Measurements from ENCODE around the gene PDE4D. TPM values are rescaled to one million over a fixed set of nuclear protein-coding genes. Genes with fewer than 3 reads are reported as not detected.

PDE4D gene
- total RNA-seq, 2 experiments from 2014 or later, result 40.5 to 41.2 TPM

DNA sequence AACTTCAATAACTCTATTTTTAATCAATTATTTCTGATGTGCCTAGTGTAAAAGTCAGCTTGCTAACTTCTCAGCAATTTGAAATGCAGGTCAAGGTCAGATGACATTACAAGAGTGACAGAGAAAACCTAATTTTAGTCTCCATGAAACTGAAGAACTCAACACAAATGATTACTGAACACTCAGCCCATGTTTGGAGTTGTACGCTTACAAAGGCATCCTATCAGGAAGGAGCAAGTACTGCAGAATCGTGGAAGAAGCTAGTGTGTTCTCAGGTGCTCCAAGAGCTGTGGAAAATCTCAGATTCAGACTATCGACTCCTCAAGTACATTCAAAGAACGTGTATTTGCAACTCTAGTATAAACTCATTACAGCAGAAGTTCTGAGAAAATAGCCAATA lies 526.7 kb downstream of the PDE4D start:
- Mint-ChIP-seq H3K4me3 (no peak overlapping the region), H3K9me3 (no peaks in the 10 kb centered on the region), H3K4me1 (ENCODE audit: low read depth) (peaks cover 5% of the 10 kb centered on the region), H3K36me3 (ENCODE audit: low read depth) (no peaks in the 10 kb centered on the region), H3K27ac (no peak overlapping the region), H3K27me3 (ENCODE audit: low read depth) (peaks cover 2% of the 10 kb centered on the region)
- no peak for DNase-seq
- CTCF ChIA-PET, result interaction anchor here (1.1 to 5.7 kb wide), 9 partner anchors 8 to 177 kb away, joined by 3 to 84 read pairs (median 17); no protein-coding TSS in a partner anchor
- intact Hi-C loops (cut with micrococcal nuclease), result loop anchor here (1.0 to 5.0 kb wide), 5 partner anchors 14 to 494 kb away; no protein-coding TSS in a partner anchor

GRCh38 chr5:59362438-59362837 lies 531.1 kb downstream of the PDE4D start:
- Mint-ChIP-seq H3K9me3 (no peaks in the 10 kb centered on the region), H3K4me3 (no peak overlapping the region), H3K36me3 (ENCODE audit: low read depth) (no peaks in the 10 kb centered on the region), H3K27me3 (ENCODE audit: low read depth) (peaks cover 4% of the 10 kb centered on the region), H3K4me1 (ENCODE audit: low read depth) (no peaks in the 10 kb centered on the region), H3K27ac (no peak overlapping the region)
- no peak for DNase-seq
- CTCF ChIA-PET, result interaction anchor here (1.0 kb wide), 1 partner anchor 174 kb away, joined by 3 read pairs; no protein-coding TSS in a partner anchor
- intact Hi-C loops (cut with micrococcal nuclease), result no loop called here

DNA sequence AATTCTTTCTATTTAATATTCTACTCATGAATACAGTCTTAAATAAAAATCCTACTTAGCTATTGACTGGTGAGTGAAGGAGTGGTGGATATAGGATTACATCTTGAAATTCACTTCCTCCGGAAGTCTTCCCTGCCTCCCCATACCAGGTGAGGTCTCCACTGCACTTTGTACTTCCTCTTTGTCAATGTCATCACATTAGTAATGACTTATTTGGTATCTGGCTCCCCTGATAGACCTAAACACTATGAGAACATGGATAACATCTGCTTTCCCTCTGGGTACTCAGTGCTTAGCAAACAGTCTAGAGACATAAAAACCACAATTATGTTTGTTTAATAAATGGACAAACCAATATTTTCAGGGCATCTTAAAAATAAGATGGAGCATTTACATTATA lies 532.1 kb downstream of the PDE4D start:
- CTCF ChIA-PET, result interaction anchor here (1.0 to 1.2 kb wide), 2 partner anchors 19 to 173 kb away, joined by 3 read pairs; no protein-coding TSS in a partner anchor
- no peak for DNase-seq
- peaks cover 4% of the 10 kb centered on the region for H3K27me3 Mint-ChIP-seq (ENCODE audit: low read depth)
- H3K27ac Mint-ChIP-seq, result no peak overlapping the region
- H3K4me1 Mint-ChIP-seq (ENCODE audit: low read depth), result no peaks in the 10 kb centered on the region
- intact Hi-C loops (cut with micrococcal nuclease), result no loop called here
- H3K36me3 Mint-ChIP-seq (ENCODE audit: low read depth), result no peaks in the 10 kb centered on the region
- no peak overlapping the region for H3K4me3 Mint-ChIP-seq
- no peaks in the 10 kb centered on the region for H3K9me3 Mint-ChIP-seq

DNA sequence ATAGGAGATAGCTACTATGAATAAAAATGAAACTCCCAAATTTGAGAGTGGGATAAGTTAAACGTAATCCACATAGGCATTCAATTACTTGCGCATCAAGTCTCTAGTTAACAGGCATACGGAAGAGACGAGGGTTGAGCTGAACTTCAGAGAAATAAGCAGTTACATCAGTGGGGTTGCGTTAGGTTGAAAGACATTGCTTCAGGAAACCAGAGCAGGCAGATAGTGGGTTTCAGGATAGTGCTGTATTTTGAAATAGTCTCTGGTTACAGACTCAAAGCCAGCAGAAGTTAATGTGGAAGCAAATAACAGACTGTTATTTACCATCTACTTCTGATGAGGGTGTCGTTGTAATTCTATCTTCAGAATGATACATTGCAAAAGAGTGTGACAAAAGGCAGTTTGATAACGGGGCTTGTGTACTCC lies 533.4 kb downstream of the PDE4D start:
- H3K27ac Mint-ChIP-seq, result no peak overlapping the region
- no peaks in the 10 kb centered on the region for H3K36me3 Mint-ChIP-seq (ENCODE audit: low read depth)
- no peaks in the 10 kb centered on the region for H3K4me1 Mint-ChIP-seq (ENCODE audit: low read depth)
- intact Hi-C loops (cut with micrococcal nuclease), result no loop called here
- CTCF ChIA-PET, result interaction anchor here (1.2 to 2.6 kb wide), 2 partner anchors 8 to 21 kb away, joined by 3 to 23 read pairs; no protein-coding TSS in a partner anchor
- no peak overlapping the region for H3K4me3 Mint-ChIP-seq
- DNase-seq, result no peak
- peaks cover 6% of the 10 kb centered on the region for H3K27me3 Mint-ChIP-seq (ENCODE audit: low read depth)
- no peaks in the 10 kb centered on the region for H3K9me3 Mint-ChIP-seq

- H3K36me3 Mint-ChIP-seq (ENCODE audit: low read depth), result no peaks in the 10 kb centered on the region
- peaks cover 9% of the 10 kb centered on the region for H3K27me3 Mint-ChIP-seq (ENCODE audit: low read depth)
- no peak overlapping the region for H3K27ac Mint-ChIP-seq
- DNase-seq, result no peak
- CTCF ChIA-PET, result interaction anchor here (0.7 to 2.6 kb wide), 3 partner anchors 10 to 170 kb away, joined by 3 to 23 read pairs (median 10); no protein-coding TSS in a partner anchor
- no peaks in the 10 kb centered on the region for H3K9me3 Mint-ChIP-seq
- H3K4me1 Mint-ChIP-seq (ENCODE audit: low read depth), result no peaks in the 10 kb centered on the region
- no peak overlapping the region for H3K4me3 Mint-ChIP-seq
- intact Hi-C loops (cut with micrococcal nuclease), result no loop called here
Observed at GRCh38 chr5:59358005-59358861, 535.3 kb downstream of the PDE4D start.

- no peak for DNase-seq
- CTCF ChIA-PET, result interaction anchor here (0.8 to 2.6 kb wide), 3 partner anchors 11 to 169 kb away, joined by 3 to 23 read pairs (median 10); no protein-coding TSS in a partner anchor
- Mint-ChIP-seq H3K27me3 (ENCODE audit: low read depth) (peaks cover 10% of the 10 kb centered on the region), H3K36me3 (ENCODE audit: low read depth) (no peaks in the 10 kb centered on the region), H3K9me3 (no peaks in the 10 kb centered on the region), H3K4me3 (no peak overlapping the region), H3K4me1 (ENCODE audit: low read depth) (no peaks in the 10 kb centered on the region), H3K27ac (no peak overlapping the region)
- intact Hi-C loops (cut with micrococcal nuclease), result no loop called here
Observed at GRCh38 chr5:59357381-59357977, 536.0 kb downstream of the PDE4D start.

DNA sequence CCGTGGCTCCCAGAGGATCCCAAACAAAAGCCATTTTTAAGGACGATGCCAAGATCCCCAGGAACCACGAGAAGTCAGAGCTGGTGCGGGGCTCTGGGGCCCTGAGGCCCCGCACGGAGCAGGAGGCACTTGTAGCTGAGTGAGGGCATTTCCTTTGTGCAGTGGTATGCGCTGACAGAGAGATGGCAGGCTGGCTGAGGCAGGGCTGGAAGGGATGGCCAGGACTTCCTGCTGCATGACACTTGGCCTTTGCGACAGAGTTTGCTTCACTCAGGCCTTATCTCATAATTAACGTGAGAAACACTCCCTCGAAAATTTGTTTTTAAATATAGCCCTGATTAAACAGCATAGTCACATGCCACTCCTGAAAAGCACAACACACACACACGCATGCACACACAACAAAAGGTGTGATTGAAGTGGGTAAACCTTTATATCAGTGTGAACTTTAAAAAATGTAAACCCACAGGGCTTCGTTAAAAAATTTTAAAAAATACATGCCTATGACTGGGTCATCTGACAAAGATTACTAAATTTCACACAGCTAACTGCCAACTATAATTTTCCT lies 536.6 kb downstream of the PDE4D start:
- H3K4me3 Mint-ChIP-seq, result no peak overlapping the region
- H3K9me3 Mint-ChIP-seq, result no peaks in the 10 kb centered on the region
- H3K27me3 Mint-ChIP-seq (ENCODE audit: low read depth), result peaks cover 10% of the 10 kb centered on the region
- no peaks in the 10 kb centered on the region for H3K36me3 Mint-ChIP-seq (ENCODE audit: low read depth)
- intact Hi-C loops (cut with micrococcal nuclease), result no loop called here
- CTCF ChIA-PET, result interaction anchor here (0.8 kb wide), 1 partner anchor 142 kb away, joined by 3 read pairs; no protein-coding TSS in a partner anchor
- no peak for DNase-seq
- no peaks in the 10 kb centered on the region for H3K4me1 Mint-ChIP-seq (ENCODE audit: low read depth)
- no peak overlapping the region for H3K27ac Mint-ChIP-seq

DNA sequence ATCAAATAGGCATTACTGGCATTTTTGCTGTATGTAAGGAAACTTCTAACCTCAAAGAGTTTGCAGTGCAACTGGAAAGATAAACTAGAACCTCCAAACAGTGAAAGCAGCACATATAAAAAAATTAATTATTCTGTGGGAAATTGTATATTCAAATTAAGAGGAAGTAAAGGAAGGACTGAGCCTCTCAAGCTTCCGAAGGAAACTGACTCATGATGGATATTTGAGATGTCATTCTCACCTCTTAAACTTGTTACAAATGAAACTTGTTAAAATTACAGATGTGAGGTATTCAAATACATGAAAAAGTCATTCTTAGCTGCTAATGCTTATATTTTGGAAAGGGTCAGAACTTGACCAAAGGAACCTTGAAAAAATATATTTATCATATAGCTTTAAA lies 538.7 kb downstream of the PDE4D start:
- H3K27me3 Mint-ChIP-seq (ENCODE audit: low read depth), result peaks cover 12% of the 10 kb centered on the region
- no peaks in the 10 kb centered on the region for H3K36me3 Mint-ChIP-seq (ENCODE audit: low read depth)
- no peak overlapping the region for H3K4me3 Mint-ChIP-seq
- H3K4me1 Mint-ChIP-seq (ENCODE audit: low read depth), result no peaks in the 10 kb centered on the region
- CTCF ChIA-PET, result interaction anchor here (1.0 to 2.2 kb wide), 2 partner anchors 167 to 468 kb away, joined by 3 to 11 read pairs; no protein-coding TSS in a partner anchor
- no peak overlapping the region for H3K27ac Mint-ChIP-seq
- H3K9me3 Mint-ChIP-seq, result no peaks in the 10 kb centered on the region
- no peak for DNase-seq
- intact Hi-C loops (cut with micrococcal nuclease), result no loop called here

- Mint-ChIP-seq H3K9me3 (no peaks in the 10 kb centered on the region), H3K4me1 (ENCODE audit: low read depth) (no peaks in the 10 kb centered on the region), H3K27me3 (ENCODE audit: low read depth) (peaks cover 12% of the 10 kb centered on the region), H3K36me3 (ENCODE audit: low read depth) (no peaks in the 10 kb centered on the region), H3K27ac (no peak overlapping the region), H3K4me3 (no peak overlapping the region)
- DNase-seq, result no peak
- intact Hi-C loops (cut with micrococcal nuclease), result no loop called here
- CTCF ChIA-PET, result interaction anchor here (0.6 to 2.2 kb wide), 3 partner anchors 158 to 442 kb away, joined by 3 to 11 read pairs (median 3); no protein-coding TSS in a partner anchor
Observed at GRCh38 chr5:59354274-59354673, 539.3 kb downstream of the PDE4D start.

GRCh38 chr5:59351076-59351794 lies 542.3 kb downstream of the PDE4D start:
- intact Hi-C loops (cut with micrococcal nuclease), result no loop called here
- DNase-seq, result no peak
- CTCF ChIA-PET, result interaction anchor here (1.0 to 1.2 kb wide), 4 partner anchors 20 to 162 kb away, joined by 3 read pairs; no protein-coding TSS in a partner anchor
- H3K36me3 Mint-ChIP-seq (ENCODE audit: low read depth), result no peaks in the 10 kb centered on the region
- H3K27me3 Mint-ChIP-seq (ENCODE audit: low read depth), result peaks cover 8% of the 10 kb centered on the region
- no peak overlapping the region for H3K4me3 Mint-ChIP-seq
- H3K27ac Mint-ChIP-seq, result no peak overlapping the region
- H3K4me1 Mint-ChIP-seq (ENCODE audit: low read depth), result no peaks in the 10 kb centered on the region
- H3K9me3 Mint-ChIP-seq, result no peaks in the 10 kb centered on the region

GRCh38 chr5:59348189-59348588 lies 545.3 kb downstream of the PDE4D start:
- Mint-ChIP-seq H3K36me3 (ENCODE audit: low read depth) (no peaks in the 10 kb centered on the region), H3K9me3 (no peaks in the 10 kb centered on the region), H3K27me3 (ENCODE audit: low read depth) (peaks cover 4% of the 10 kb centered on the region), H3K4me1 (ENCODE audit: low read depth) (no peaks in the 10 kb centered on the region), H3K27ac (no peak overlapping the region), H3K4me3 (no peak overlapping the region)
- intact Hi-C loops (cut with micrococcal nuclease), result no loop called here
- CTCF ChIA-PET, result interaction anchor here (0.6 to 1.6 kb wide), 11 partner anchors 17 to 458 kb away, joined by 3 to 4 read pairs (median 3); no protein-coding TSS in a partner anchor
- DNase-seq, result no peak
